Measurements from ENCODE around the gene LRPAP1. TPM values are rescaled to one million over a fixed set of nuclear protein-coding genes. Genes with fewer than 3 reads are reported as not detected.

Gene LRPAP1
- polyA plus RNA-seq, 2 of the 4 experiments (the other 2 are of a cell fraction) = 64.3 to 81.1 TPM

GRCh38 chr4:3523146-3523627 lies 9.0 kb downstream of the LRPAP1 start (continued):
- TF ChIP-seq CBX2 (IDR thresholded peaks at IDR 0.05; ENCODE audit: borderline replicate concordance, low read depth) (no peak), CHD4 (IDR thresholded peaks at IDR 0.05; ENCODE audit: borderline replicate concordance) (no peak)

GRCh38 chr4:3522651-3523050 lies 9.6 kb downstream of the LRPAP1 start:
- FAIRE-seq (no peak), DNase-seq (ENCODE audit: low read depth in 1 of 2, low spot score in 1 of 2) (no peak), ATAC-seq (no peak)
- Histone ChIP-seq H3K9me3 (no peaks in the 10 kb centered on the region), H3K4me2 (no peak overlapping the region), H3K4me1 (no peaks in the 10 kb centered on the region), H3K27ac (no peak overlapping the region), H3K4me3 (no peak overlapping the region)
- TF ChIP-seq HOXB13 (CRISPR knock-in tag; IDR thresholded peaks at IDR 0.05; ENCODE audit: low read depth) (no peak), BHLHE40 (IDR thresholded peaks at IDR 0.05; ENCODE audit: low read depth, low read length) (no peak), KDM5A (IDR thresholded peaks at IDR 0.05) (no peak), FOSL2 (IDR thresholded peaks at IDR 0.05) (no peak), FOSL2 (CRISPR knock-in tag; IDR thresholded peaks at IDR 0.05) (no peak), JUN (IDR thresholded peaks at IDR 0.05) (no peak), CEBPB (IDR thresholded peaks at IDR 0.05) (no peak), RNF2 (IDR thresholded peaks at IDR 0.05; ENCODE audit: borderline replicate concordance, low read depth) (no peak), KDM1A (IDR thresholded peaks at IDR 0.05; ENCODE audit: low read depth) (no peak), MAZ (IDR thresholded peaks at IDR 0.05; ENCODE audit: borderline replicate concordance, low read depth, low read length) (no peak), RARB (CRISPR knock-in tag; IDR thresholded peaks at IDR 0.05) (no peak), CHD2 (IDR thresholded peaks at IDR 0.05; ENCODE audit: low read length, partially characterized antibody) (no peak), FOSB (CRISPR knock-in tag; IDR thresholded peaks at IDR 0.05) (no peak)
- ChIA-PET CTCF (interaction anchor here (1.1 kb wide), 1 partner anchor 42 kb away, joined by 3 read pairs; no protein-coding TSS in a partner anchor), POLR2A (no interaction called here)
- WGBS (ENCODE audit: missing lambda C conversion rate) = 94% methylated on average over 3 of the region's 19 CpGs

- FAIRE-seq (no peak), ATAC-seq (no peak), DNase-seq (ENCODE audit: low read depth in 1 of 2, low spot score in 1 of 2) (no peak)
- H3K9me3 ChIP-seq = no peaks in the 10 kb centered on the region
- no peak overlapping the region for H3K4me2 ChIP-seq
- ChIA-PET POLR2A (no interaction called here), CTCF (interaction anchor here (1.1 kb wide), 1 partner anchor 42 kb away, joined by 3 read pairs; no protein-coding TSS in a partner anchor)
- no peak for TF ChIP-seq ATOH8 (CRISPR knock-in tag; IDR thresholded peaks at IDR 0.05; ENCODE audit: low read depth)
- no peak for TF ChIP-seq HMGXB4 (CRISPR knock-in tag; IDR thresholded peaks at IDR 0.05; ENCODE audit: borderline replicate concordance)
- no peak for TF ChIP-seq TP53 (CRISPR knock-in tag; IDR thresholded peaks at IDR 0.05)
- TF ChIP-seq TFCP2L1 (CRISPR knock-in tag; IDR thresholded peaks at IDR 0.05) = no peak
- TF ChIP-seq MAZ (IDR thresholded peaks at IDR 0.05; ENCODE audit: borderline replicate concordance, low read depth, low read length) = no peak
- TF ChIP-seq ZSCAN20 (CRISPR knock-in tag; IDR thresholded peaks at IDR 0.05) = no peak
- no peak for TF ChIP-seq ESRRA (IDR thresholded peaks at IDR 0.05; ENCODE audit: borderline replicate concordance, low read length)
- no peak for TF ChIP-seq CEBPB (IDR thresholded peaks at IDR 0.05)
- TF ChIP-seq MAX (IDR thresholded peaks at IDR 0.05) = no peak
- no peak for TF ChIP-seq KDM1A (IDR thresholded peaks at IDR 0.05; ENCODE audit: low read depth)
- no peak for TF ChIP-seq USF2 (IDR thresholded peaks at IDR 0.05)
- TF ChIP-seq HDAC2 (IDR thresholded peaks at IDR 0.05) = no peak
- TF ChIP-seq EHF (CRISPR knock-in tag; IDR thresholded peaks at IDR 0.05) = no peak
- no peaks in the 10 kb centered on the region for H3K4me1 ChIP-seq
- no CpG with 5 or more reads among the region's 15 CpGs for WGBS (ENCODE audit: missing lambda C conversion rate)
- no peak overlapping the region for H3K4me3 ChIP-seq
- H3K27ac ChIP-seq = no peak overlapping the region
Measured at GRCh38 chr4:3522326-3522640, 9.9 kb downstream of the LRPAP1 start.
